GM19455 (cell line): ENCODE measurements around the gene CALY.

Experiments
- ATAC-seq: cut with Tn5 transposase; IDR thresholded peaks from one replicate; pipeline ENCODE4 v1.9.1; 2021; ENCODE audit not compliant: unreplicated experiment

The CALY gene

DNA sequence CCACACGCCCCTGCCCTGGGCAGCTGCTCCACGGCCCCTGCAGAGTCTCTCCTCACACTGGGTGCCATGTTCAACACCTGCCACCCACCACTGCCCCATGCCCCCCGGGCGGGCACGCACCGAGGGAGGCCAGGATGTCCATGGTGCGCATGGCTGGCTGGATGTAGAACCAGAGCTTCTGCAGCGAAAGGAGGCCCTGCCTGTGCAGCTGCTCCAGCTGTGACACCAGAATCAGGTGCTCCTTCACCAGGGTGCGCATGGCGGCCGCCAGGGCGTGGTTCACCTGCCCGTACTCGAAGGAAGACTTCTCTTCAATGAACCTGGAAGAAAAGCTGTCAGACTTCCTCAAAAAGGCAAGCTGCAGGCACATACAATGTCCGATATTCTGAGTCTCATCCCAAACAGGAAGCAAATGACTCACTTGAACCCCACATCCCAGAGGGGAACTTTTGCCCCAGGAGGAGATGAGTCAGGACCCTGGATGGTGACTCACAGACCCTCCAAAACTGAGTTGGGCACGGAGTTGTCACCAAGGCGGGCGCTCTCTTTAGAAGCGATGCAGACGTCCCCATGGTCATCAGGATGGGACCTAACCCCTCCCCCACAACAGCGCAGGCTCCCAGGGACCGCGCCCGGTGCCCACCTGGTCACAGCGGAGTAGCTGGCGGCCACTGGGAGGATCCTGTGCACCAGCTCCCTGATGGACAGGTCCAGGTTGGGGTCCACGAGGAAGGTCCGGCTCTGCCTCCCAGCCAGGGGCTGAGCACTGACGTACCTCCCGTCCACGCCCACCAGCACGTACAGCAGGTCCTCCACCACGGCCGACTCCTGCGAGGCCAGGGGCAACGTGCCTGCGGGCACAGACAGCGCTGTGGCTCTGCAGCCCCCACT lies 43.5 kb downstream of the CALY start:
- ATAC-seq, result no peak

DNA sequence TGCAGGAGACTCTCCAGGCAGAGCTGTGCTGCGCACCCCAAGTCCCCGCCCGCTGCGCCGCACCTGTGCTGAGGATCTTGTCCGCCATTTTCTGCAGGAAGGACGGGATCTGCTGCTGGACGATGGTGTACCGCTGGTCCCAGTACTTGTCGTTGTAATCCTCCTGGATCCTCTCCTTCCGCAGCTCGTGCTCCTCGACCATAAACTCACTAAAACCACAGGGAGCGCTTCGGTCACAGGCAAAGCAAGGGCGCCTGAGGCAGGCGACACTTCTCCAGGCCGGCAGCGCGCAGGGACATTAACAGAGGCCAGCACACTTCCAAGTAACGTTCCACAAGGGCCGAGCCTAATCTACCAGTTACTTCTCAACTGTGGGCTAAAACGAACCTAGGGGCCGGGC lies 46.9 kb downstream of the CALY start:
- ATAC-seq, result no peak

DNA sequence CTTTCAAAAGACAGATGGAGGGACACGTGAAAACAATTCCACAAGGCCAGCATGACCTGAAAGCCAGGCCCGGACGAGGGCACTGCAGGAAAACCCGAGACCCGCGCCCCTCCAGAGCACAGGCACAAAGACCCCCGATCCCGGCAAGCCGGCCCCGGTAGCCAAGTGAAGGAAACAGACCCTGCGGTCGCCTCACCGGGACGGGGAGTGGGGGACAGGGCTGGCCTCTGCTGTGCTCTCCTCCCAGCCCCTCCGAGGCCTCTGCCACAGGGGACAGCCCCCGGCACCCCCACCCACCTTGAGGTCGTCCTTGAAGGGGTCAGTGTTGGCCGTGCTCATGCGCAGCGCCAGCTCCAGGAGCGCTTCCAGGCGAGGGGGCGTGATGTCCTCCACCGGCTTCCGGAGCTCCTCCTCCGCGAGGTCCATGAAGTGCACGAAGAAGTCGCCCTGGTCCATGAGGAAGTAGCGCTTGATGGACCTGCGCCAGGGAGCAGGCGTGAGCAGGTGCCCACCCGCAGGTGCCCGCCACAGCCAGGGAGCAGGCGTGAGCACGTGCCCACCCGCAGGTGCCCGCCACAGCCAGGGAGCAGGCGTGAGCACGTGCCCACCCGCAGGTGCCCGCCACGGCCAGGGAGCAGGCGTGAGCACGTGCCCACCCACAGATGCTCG lies 48.7 kb downstream of the CALY start:
- ATAC-seq, result no peak

DNA sequence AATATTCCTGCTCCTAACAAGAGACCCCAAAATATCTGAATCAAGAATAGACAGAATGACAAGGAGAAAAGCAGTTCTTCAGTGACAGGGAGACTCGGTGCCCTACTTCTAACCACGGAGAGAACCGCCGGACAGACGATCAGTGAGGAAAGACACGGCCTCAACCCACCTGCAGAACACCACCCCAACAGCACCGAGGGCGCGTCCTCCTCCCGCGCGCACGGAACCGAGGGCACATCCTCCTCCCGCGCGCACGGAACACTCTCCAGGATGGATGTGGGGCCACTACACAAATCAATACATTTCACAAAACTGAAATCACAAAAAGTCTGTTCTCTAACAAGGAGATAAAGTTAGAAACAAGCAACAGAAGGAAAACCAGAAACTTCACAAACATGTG lies 50.3 kb downstream of the CALY start:
- no peak for ATAC-seq

- no peak for ATAC-seq
Observed at GRCh38 chr10:133285217-133285616, 51.5 kb downstream of the CALY start.

- no peak for ATAC-seq
Observed at GRCh38 chr10:133283931-133284330, 52.8 kb downstream of the CALY start.

DNA sequence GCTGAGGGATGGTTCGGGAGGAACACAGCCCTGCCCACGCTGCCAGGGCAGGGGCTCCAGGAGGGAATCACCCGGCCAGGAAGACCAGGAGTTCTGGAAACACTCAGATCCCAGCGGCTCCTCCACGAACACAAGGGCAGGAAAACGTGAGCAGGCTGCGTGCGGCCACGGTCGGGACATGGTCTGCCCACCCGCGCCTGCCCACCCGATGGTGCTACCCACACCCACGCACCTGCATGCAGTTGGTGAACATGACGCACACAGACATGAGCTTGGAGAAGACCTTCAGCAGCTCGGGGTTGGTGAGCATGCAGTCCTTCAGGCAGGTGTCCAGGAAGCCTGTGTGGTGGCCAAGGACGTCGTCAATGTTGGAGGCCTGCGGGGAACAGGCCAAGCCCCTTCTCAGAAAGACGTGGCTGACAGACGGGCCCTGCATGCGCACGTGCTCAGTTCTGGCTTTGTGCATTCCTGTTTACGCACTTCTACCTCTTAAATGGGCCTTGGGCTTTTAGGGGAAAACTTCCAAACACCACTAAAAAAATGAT lies 53.8 kb downstream of the CALY start:
- no peak for ATAC-seq

- ATAC-seq, result no peak
Observed at GRCh38 chr10:133281628-133282372, 54.9 kb downstream of the CALY start.

GRCh38 chr10:133281084-133281483 lies 55.6 kb downstream of the CALY start:
- ATAC-seq, result no peak

DNA sequence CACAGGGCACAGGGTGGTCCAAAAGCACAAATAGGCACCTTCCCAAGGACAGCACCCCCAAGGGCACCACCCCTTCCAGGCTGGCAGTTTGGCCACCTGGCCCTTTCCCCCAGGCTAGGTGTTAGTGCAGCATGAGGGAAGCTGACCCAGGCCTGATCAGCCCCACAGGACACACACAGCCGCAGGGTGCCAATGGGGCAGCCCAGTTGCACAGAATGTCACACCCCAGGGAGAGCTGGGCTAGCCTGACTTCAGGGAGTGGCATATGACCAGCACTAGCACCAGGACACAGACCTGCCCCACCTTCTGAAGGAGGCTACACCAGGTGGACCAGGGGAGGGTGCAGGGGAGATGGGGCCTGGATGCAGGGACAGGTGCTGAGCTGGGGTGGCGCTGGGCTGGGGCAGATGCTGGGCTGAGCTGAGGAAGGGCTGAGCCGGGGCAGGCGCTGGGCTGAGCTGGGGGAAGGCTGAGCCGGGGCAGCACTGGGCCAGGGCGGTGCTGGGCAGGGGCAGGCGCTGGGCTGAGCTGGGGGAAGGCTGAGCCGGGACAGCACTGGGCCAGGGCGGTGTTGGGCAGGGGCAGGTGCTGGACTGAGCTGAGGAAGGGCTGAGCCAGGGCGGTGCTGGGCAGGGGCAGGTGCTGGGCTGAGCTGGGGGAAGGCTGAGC lies 56.2 kb downstream of the CALY start:
- no peak for ATAC-seq

DNA sequence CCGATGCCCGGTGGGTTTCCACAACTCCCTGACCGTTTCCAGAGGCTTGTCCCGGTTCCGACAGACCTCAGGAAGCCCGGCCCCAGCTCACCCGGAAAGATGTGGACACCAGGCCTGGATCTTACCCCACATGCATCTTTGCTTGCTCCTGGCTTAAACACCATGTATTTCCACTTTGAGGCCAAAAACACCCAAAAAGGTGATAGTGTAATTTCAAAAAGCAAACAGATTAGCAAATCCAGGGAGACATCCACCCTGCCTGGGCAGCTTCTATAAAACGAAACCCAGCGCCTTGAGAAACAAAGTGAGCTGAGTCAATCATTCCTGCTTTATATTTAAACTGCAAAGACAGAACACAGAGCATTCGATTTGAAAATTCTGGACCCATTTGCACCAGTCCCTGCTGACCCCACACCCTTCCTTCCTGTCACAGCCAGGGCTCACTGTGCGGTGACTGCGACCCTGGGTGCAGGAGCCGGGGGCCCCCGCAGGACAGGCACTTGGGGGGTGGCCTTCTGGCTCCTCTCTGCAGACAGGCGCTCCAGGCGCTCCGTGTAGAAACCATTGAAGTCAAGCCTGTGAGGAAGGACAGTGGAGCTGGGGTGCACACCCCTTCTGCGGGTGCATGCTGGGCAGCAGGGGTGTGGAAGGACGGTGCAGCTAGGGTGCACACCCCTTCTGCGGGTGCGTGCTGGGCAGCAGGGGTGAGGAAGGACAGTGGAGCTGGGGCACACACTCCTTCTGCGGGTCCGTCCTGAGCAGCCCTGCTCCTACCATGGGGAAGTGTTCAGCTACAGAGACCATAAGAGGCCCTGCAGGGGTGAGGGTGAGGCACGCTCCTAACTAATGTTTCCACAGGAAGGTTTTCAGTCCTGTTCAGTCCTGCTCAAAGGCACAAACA lies 57.1 kb downstream of the CALY start:
- no peak for ATAC-seq

DNA sequence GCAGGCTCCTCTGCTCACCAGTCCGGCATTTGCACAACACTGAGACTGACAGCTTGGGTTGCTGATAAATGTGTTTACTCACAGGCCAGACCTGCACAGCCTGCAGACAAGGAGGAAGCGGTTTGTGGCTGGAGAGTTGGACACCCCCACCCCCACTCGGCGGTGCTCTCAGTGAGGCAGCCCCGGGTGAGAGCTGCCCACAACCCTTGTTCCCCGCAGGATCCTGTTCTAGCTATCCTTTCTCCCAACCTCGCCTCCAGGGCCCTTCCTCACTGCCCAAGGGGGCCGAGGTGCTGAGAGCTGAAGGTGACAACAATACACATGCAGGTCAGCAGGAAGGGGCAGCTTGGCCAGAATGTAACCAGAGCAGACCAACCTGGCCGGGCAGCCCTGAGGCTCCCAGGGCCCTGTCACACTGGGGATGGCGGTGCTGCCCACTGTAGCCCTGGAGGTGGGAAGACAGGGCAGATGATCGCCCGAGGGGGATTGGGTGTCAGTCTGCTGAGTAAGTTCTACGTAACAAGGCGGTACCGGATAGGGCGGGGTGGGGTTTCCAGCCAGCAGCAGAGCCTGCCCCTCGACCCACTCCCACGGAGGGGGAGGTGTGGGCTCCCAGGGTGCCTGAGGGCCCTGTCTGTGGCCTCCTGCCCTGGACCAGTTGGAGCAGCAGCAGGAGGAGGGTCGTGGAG lies 58.0 kb downstream of the CALY start:
- peak; percentile 29 for ATAC-seq

DNA sequence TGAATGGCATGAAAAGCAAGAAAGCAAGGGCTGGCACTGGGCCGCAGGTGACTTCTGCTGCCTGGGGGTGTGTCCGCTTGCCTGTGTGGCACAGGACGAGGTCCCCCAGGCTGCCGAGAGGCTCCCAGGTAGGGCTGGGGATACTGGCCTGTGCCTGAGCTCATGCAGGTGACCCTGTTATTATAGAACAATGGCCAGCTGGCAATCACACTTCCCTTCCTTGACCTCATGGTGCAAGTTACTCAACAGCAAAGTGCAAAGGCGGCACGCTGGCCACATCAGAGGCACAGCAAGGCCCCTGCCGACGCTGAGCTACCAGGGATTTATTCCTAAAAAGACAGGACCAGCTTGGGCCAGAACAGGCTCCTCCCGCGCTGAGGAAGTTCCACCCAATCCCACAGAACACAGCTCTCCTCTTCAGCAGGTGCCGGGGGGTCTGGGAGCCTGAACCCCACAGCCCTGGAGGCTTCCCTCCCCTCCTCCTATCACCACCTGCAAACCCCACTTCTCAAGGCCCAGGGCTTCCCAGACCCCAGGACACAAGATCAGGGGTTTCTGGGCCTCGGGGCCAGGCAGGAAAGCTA lies 58.6 kb downstream of the CALY start:
- ATAC-seq, result no peak

- ATAC-seq, result no peak
Observed at GRCh38 chr10:133277277-133277992, 59.3 kb downstream of the CALY start.

- peak; percentile 50 for ATAC-seq
Observed at GRCh38 chr10:133276435-133277201, 60.1 kb downstream of the CALY start, which contains the start of gene ADAM8. ADAM8 (minus strand) TSS chr10:133276868; CDS start chr10:133276817, 51 bp downstream.

- ATAC-seq, result no peak
Observed at GRCh38 chr10:133276100-133276434, 60.6 kb downstream of the CALY start.

GRCh38 chr10:133275684-133276092 lies 61.0 kb downstream of the CALY start:
- peak; percentile 44 for ATAC-seq
